CD14-positive monocyte (primary cell): ENCODE results near the gene PSMG3. TPM values are rescaled to one million over a fixed set of nuclear protein-coding genes. Genes with fewer than 3 reads are reported as not detected.
A peak's percentile ranks its signal among the peaks of the same experiment; 100 is the strongest.

ENCODE experiments used
- DNase-seq, 3 donors: peaks; one replicate each; pipeline ENCODE4 v3.0.0-alpha.2; 2011 to 2022
- H2AFZ ChIP-seq: 2 replicates; pipeline ENCODE4 v1.6.0; 2012; ENCODE audit warnings: mild to moderate bottlenecking, low read depth, low read length, inconsistent platforms; ENCODE audit not compliant: insufficient read depth, poor library complexity, severe bottlenecking
- H3K27ac ChIP-seq, 2 donors: 1 replicate in 1 of 2; 2 replicates in 1 of 2; pipeline ENCODE4 v1.5.1; 2012 to 2013; ENCODE audit warnings: low read length in 2 of 2, control low read depth in 1 of 2, inconsistent platforms in 1 of 2, low read depth in 1 of 2, mild to moderate bottlenecking in 1 of 2
- H3K27me3 ChIP-seq, 2 donors: one replicate each; pipeline versions ENCODE4 v1.6.0 to v1.6.1; 2011 to 2013; ENCODE audit warnings: low read length in 2 of 2; ENCODE audit not compliant: control insufficient read depth in 2 of 2, insufficient read depth in 2 of 2
- H3K36me3 ChIP-seq, 2 donors: replicated peaks in 1 of 2; 1 replicate in 1 of 2; 2 replicates in 1 of 2; pipeline versions ENCODE4 v1.5.1 to v1.6.1; 2012 to 2013; ENCODE audit warnings: low read length in 2 of 2, control low read depth in 1 of 2, inconsistent platforms in 1 of 2, mild to moderate bottlenecking in 1 of 2; ENCODE audit not compliant: insufficient read depth in 2 of 2, control insufficient read depth in 1 of 2
- H3K4me1 ChIP-seq, 2 donors: 1 replicate in 1 of 2; 2 replicates in 1 of 2; pipeline versions ENCODE4 v1.5.1 to v1.6.1; 2012 to 2013; ENCODE audit warnings: low read length in 2 of 2, control low read depth in 1 of 2, inconsistent platforms in 1 of 2, mild to moderate bottlenecking in 1 of 2, moderate library complexity in 1 of 2; ENCODE audit not compliant: insufficient read depth in 2 of 2, control insufficient read depth in 1 of 2
- H3K4me2 ChIP-seq: replicated peaks from 2 replicates; pipeline ENCODE3; 2012; ENCODE audit warnings: low read length, moderate library complexity, mild to moderate bottlenecking; ENCODE audit not compliant: poor library complexity, severe bottlenecking; ENCODE audit errors: extremely low read depth
- H3K4me3 ChIP-seq, 3 experiments: fragments of 200-600 bp in 1 of 3; sonication (generic) in 1 of 3; replicated peaks in 1 of 3; 1 replicate in 2 of 3; 2 replicates in 1 of 3; pipeline ENCODE4 v1.5.1; 2011 to 2013; ENCODE audit warnings: low read length in 3 of 3, mild to moderate bottlenecking in 3 of 3, control low read depth in 2 of 3, low read depth in 2 of 3, inconsistent platforms in 1 of 3, moderate library complexity in 1 of 3
- H3K79me2 ChIP-seq: 2 replicates; pipeline ENCODE4 v1.6.0; 2012; ENCODE audit warnings: mild to moderate bottlenecking, control low read depth, inconsistent platforms, low read length, moderate library complexity; ENCODE audit not compliant: insufficient read depth
- H3K9ac ChIP-seq: 2 replicates; pipeline ENCODE4 v1.6.0; 2017; ENCODE audit warnings: low read length, mild to moderate bottlenecking; ENCODE audit not compliant: insufficient read depth, poor library complexity, severe bottlenecking
- H3K9me3 ChIP-seq, 2 donors: replicated peaks in 1 of 2; 1 replicate in 1 of 2; 2 replicates in 1 of 2; pipeline versions ENCODE4 v1.5.1 to v1.6.1; 2012 to 2013; ENCODE audit warnings: low read length in 2 of 2, control low read depth in 1 of 2; ENCODE audit not compliant: control insufficient read depth in 1 of 2, insufficient read depth in 1 of 2
- H4K20me1 ChIP-seq: 2 replicates; pipeline ENCODE4 v1.6.0; 2012; ENCODE audit warnings: mild to moderate bottlenecking, low read length, control low read depth, moderate library complexity; ENCODE audit not compliant: insufficient read depth
- H3K27ac Mint-ChIP-seq, 7 donors: one replicate each; pipeline ENCODE4 v1.8.0; 2020; ENCODE audit warnings: mild to moderate bottlenecking in 7 of 7, mixed read lengths in 7 of 7, moderate library complexity in 6 of 7, inconsistent platforms in 2 of 7
- H3K27me3 Mint-ChIP-seq, 3 donors: one replicate each; pipeline ENCODE4 v1.8.0; 2021 to 2022; ENCODE audit warnings: low read depth in 3 of 3, mild to moderate bottlenecking in 3 of 3, mixed read lengths in 3 of 3, moderate library complexity in 3 of 3, inconsistent platforms in 1 of 3
- H3K36me3 Mint-ChIP-seq, 2 donors: one replicate each; pipeline ENCODE4 v1.8.0; 2020; ENCODE audit warnings: mixed read lengths in 2 of 2, inconsistent platforms in 1 of 2, mild to moderate bottlenecking in 1 of 2
- H3K4me1 Mint-ChIP-seq: one replicate; pipeline ENCODE4 v1.8.0; 2020; ENCODE audit warnings: mild to moderate bottlenecking, mixed read lengths
- H3K4me3 Mint-ChIP-seq, 2 donors: one replicate each; pipeline ENCODE4 v1.8.0; 2020; ENCODE audit warnings: mild to moderate bottlenecking in 2 of 2, mixed read lengths in 2 of 2, moderate library complexity in 1 of 2
- H3K9me3 Mint-ChIP-seq, 7 donors: one replicate each; pipeline ENCODE4 v1.8.0; 2020 to 2022; ENCODE audit warnings: mixed read lengths in 7 of 7, mild to moderate bottlenecking in 6 of 7, moderate library complexity in 6 of 7, inconsistent platforms in 2 of 7
- CTCF ChIP-seq: fragments of 200-600 bp; IDR thresholded peaks from one replicate; pipeline ENCODE4 v1.8.0; 2022; ENCODE audit warnings: antibody characterized with exemption, mild to moderate bottlenecking
- WGBS: methylation state at CpG from one replicate; pipeline ENCODE4 v1.1.5; 2013; ENCODE audit warnings: missing lambda C conversion rate; ENCODE audit not compliant: insufficient coverage; 5-methylcytosine and 5-hydroxymethylcytosine counted together
- intact Hi-C, 2 donors: fragments of 100-400 bp; cut with micrococcal nuclease; formaldehyde crosslinking; loops; one replicate each; pipeline versions ENCODE4 v1.15.0 to v1.15.1; 2023
- polyA minus RNA-seq: library from RNA; depleted of rRNA, polyadenylated mRNA; stranded (reverse); fragments of >200 nt; gene quantifications from 2 replicates; pipeline ENCODE4 v1.2.3, GENCODE V29; 2012
- polyA plus RNA-seq, 3 donors: library from polyadenylated mRNA; depleted of rRNA in 1 of 3; unstranded in 2 of 3; stranded (reverse) in 1 of 3; fragments of 300-500 nt in 2 of 3; fragments of >200 nt in 1 of 3; fragmentation: Illumina TruSeq in 2 of 3; gene quantifications; 1 replicate in 2 of 3; 2 replicates in 1 of 3; pipeline ENCODE4 v1.2.3, GENCODE V29; 2012 to 2021
- total RNA-seq, 12 experiments: library from RNA in 1 of 12; stranded (reverse) in 1 of 12; fragments of 120-200 nt in 1 of 12; gene quantifications; one replicate each; pipeline ENCODE4 v1.2.4 and lab custom pipeline; 2013 to 2026; ENCODE audit warnings: mixed read lengths in 6 of 12, inconsistent platforms in 1 of 12

Gene PSMG3
- 28.3 TPM for total RNA-seq (2013)
- polyA plus RNA-seq: 10 to 100 TPM; 32.6 to 38.8 (median 34.5) TPM
- 15.4 and 16.8 TPM in 2 replicates for polyA minus RNA-seq
- 1.8 to 8.3 (median 5.3) reads per million in 11 experiments for total RNA-seq (lab: John Stamatoyannopoulos, UW)

GRCh38 chr7:1569833-1570632 is at the start of gene PSMG3:
PSMG3 (minus strand) TSS chr7:1570032; CDS start chr7:1569339, 693 bp downstream.
- peaks cover 16 to 30% of the 10 kb centered on the region in 2 donors for H3K36me3 Mint-ChIP-seq
- peak within 1 kb of the TSS; percentile 83 to 93 (median 90) for H3K27ac Mint-ChIP-seq
- H3K9me3 ChIP-seq: no peaks in the 10 kb centered on the region
- intact Hi-C loops: loop anchor here (5.0 to 10.0 kb wide), 3 partner anchors 55 to 785 kb away; partner anchors contain the start of genes EIF3B (in 1 of the 2) and INTS1 (in 1 of the 2)
- no peaks in the 10 kb centered on the region for H3K27me3 ChIP-seq
- peaks cover 9 to 17% of the 10 kb centered on the region in 2 donors for H3K36me3 ChIP-seq
- H3K4me3 Mint-ChIP-seq: peak within 1 kb of the TSS; percentile 87 to 94
- H3K4me2 ChIP-seq: peak within 1 kb of the TSS; percentile 90
- H3K9me3 Mint-ChIP-seq: peaks cover 0 to 3% (median 0%) of the 10 kb centered on the region in 7 donors
- peak within 1 kb of the TSS; percentile 88 for H3K9ac ChIP-seq
- H3K27me3 Mint-ChIP-seq: peaks cover 2 to 4% (median 3%) of the 10 kb centered on the region in 3 donors
- H4K20me1 ChIP-seq: no peaks in the 10 kb centered on the region
- H2AFZ ChIP-seq: peak within 1 kb of the TSS; percentile 84
- H3K27ac ChIP-seq: peak within 1 kb of the TSS; percentile 89 to 90
- peak; percentile 32 for TF ChIP-seq CTCF
- peak; percentile 87 to 88 (median 88) for DNase-seq
- peak within 1 kb of the TSS; percentile 59 to 99 (median 80) for H3K4me3 ChIP-seq
- peaks cover 32% of the 10 kb centered on the region for H3K4me1 Mint-ChIP-seq
- WGBS: under 1% methylated on average over 81 of the region's 95 CpGs
- peaks cover 16% of the 10 kb centered on the region for H3K79me2 ChIP-seq
- H3K4me1 ChIP-seq: peaks cover 21 to 32% of the 10 kb centered on the region in 2 donors

- intact Hi-C loops: no loop called here
- no peaks in the 10 kb centered on the region for H3K27me3 ChIP-seq
- TF ChIP-seq CTCF: no peak
- no peaks in the 10 kb centered on the region for H3K79me2 ChIP-seq
- H3K4me1 ChIP-seq: no peaks in the 10 kb centered on the region
- no peak overlapping the region for H3K27ac ChIP-seq
- Mint-ChIP-seq H3K4me1 (no peaks in the 10 kb centered on the region), H3K27ac (no peak overlapping the region), H3K9me3 (peaks cover 0 to 6% (median 2%) of the 10 kb centered on the region in 7 donors), H3K27me3 (peaks cover 2 to 6% (median 4%) of the 10 kb centered on the region in 3 donors), H3K36me3 (no peaks in the 10 kb centered on the region), H3K4me3 (no peak overlapping the region)
- no peak overlapping the region for H3K9ac ChIP-seq
- H3K9me3 ChIP-seq: no peaks in the 10 kb centered on the region
- no peak overlapping the region for H2AFZ ChIP-seq
- no peaks in the 10 kb centered on the region for H3K36me3 ChIP-seq
- no peak overlapping the region for H3K4me2 ChIP-seq
- WGBS: 92% methylated on average over 3 of the region's 3 CpGs
- H4K20me1 ChIP-seq: no peaks in the 10 kb centered on the region
- no peak for DNase-seq
- no peak overlapping the region for H3K4me3 ChIP-seq
Measured at GRCh38 chr7:1618475-1618874, 48.6 kb upstream of the PSMG3 start.
